Hepatocyte (in vitro differentiated cells): ENCODE data around the gene ZNF770.

Experiments
- EZH2 ChIP-seq: fragments of 200-600 bp; sonication (generic); IDR thresholded peaks from 2 replicates; pipeline ENCODE4 v1.6.1; 2016; ENCODE audit warnings: antibody characterized with exemption, mild to moderate bottlenecking, borderline replicate concordance
- TF ChIP-seq, protein P1 (sequence below): fragments of 200-600 bp; sonication (generic); IDR thresholded peaks from 2 replicates; pipeline ENCODE4 v1.5.1; 2016; ENCODE audit warnings: antibody characterized with exemption, mild to moderate bottlenecking; ENCODE audit not compliant: poor library complexity

DNA sequence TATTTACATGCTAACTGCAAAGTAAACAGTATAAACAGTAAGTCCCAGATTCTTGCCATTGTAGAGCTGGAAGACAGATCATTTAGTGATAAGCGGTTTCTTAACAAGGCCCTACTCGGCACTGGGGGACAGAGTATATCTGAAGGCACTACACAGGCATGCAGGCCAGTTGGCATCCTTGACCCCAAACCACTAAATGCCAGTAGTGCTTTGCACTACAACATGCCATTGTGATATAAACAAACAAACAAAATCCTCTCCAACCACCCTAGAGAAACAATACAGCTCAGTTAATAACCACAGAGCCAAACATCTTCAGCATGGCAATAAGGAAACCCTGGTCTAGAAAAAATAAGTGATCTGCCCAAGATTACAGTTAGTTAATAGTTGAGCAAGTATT is 23.8 kb downstream of the ZNF770 start:
- no peak for TF ChIP-seq EZH2
- TF ChIP-seq, protein P1, sequence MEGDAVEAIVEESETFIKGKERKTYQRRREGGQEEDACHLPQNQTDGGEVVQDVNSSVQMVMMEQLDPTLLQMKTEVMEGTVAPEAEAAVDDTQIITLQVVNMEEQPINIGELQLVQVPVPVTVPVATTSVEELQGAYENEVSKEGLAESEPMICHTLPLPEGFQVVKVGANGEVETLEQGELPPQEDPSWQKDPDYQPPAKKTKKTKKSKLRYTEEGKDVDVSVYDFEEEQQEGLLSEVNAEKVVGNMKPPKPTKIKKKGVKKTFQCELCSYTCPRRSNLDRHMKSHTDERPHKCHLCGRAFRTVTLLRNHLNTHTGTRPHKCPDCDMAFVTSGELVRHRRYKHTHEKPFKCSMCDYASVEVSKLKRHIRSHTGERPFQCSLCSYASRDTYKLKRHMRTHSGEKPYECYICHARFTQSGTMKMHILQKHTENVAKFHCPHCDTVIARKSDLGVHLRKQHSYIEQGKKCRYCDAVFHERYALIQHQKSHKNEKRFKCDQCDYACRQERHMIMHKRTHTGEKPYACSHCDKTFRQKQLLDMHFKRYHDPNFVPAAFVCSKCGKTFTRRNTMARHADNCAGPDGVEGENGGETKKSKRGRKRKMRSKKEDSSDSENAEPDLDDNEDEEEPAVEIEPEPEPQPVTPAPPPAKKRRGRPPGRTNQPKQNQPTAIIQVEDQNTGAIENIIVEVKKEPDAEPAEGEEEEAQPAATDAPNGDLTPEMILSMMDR: no peak
